ENCODE results near the gene ECE1. TPM values are rescaled to one million over a fixed set of nuclear protein-coding genes. Genes with fewer than 3 reads are reported as not detected.

Gene ECE1
- 229 and 240 TPM in 2 replicates for total RNA-seq

GRCh38 chr1:21289700-21290545 is at the start of gene ECE1:
TSS of gene ECE1 (minus strand) at chr1:21290463. CDS start at chr1:21290414, 49 bp downstream.

DNA sequence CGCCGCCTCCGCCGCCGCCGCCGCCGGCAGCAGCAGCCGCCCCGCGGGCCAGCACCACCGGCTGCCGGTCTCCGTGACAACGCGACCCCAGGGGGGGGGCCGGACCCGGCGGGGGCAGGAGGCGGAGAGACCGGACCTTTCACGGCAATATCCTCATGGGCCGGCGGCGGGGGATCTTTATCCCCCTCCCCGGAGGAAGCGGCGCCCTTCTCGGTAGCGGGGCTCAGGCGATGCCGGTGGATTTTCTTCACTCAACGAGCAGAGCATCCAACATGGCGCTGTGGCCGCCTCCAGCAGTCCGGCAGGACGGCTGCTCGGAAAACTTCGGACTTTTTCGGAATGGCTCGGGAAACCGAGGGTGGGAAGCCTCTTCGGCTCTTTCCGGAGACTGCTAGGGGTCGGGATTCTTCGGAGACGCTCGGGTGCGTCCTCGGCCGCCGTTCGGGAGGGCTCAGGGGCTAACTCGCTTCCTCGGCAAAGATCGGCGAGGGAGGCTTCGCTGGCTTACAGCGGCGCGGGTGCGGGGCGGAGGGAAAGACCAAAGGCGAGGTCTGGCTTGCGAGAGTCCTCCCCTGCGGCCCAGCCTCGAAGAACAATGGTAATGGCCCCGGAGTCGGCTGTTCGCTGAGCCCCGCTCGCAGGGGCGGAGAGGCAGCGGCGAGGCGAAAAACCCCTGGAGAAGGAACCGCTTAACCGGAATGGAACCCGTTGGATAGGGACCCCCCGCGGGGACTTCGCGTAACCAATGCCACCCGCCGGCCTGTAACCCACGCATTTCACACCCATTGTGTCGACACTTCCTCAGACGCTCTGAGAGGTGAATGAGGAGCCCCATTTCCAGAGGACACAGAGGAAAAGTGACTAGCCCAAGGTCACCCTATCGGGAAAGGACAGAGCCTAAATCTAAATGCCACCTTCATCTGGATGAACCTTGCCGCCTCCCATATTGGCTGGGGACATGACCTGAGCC is 113.4 kb downstream of the ECE1 start, which contains the start of gene EIF4G3:
Gene EIF4G3 (minus strand): TSS at position 312 of the 970 bp plus-strand sequence. CDS start 174,155 bp downstream, outside the sequence.

Other genes starting within 250 kb of the ECE1 start
- 23.7 and 26.0 TPM in 2 replicates for gene EIF4G3, start 113.6 kb downstream of the ECE1 start, total RNA-seq
- gene NBPF3, start 149.7 kb upstream of the ECE1 start, total RNA-seq: 5.2 and 14.3 TPM in 2 replicates
- 0.30 TPM in 1 of 2 replicates, not detected in the other for gene ALPL, start 219.0 kb upstream of the ECE1 start, total RNA-seq